ENCODE measurements around the gene FUCA2.

The FUCA2 gene

DNA sequence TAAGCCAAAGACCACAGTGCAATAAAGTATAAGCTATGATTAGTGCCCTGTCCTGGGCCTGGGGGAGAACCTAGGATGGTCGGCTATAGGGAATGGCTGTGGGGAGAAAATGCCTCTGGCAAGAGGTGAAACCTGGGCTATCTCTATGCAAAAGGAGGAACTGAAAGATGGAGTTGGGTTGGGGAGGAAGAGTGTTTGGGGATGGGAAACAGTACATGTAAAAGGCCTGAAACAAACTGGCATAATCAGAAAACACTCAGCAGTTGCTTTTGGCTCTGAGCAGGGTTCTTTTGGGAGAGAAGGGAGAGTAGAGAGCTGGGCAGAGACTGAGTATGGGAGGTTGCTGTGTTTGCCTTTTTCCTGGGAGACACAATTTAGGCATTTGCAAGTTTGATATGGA, 31.9 kb upstream of the FUCA2 start:
- peaks cover 6% of the 10 kb centered on the region for H3K27me3 ChIP-seq (ENCODE audit: insufficient read depth, insufficient read length)
- DNase-seq (ENCODE audit: low read depth, low spot score): no peak
- peaks cover 5% of the 10 kb centered on the region for H3K4me1 ChIP-seq (ENCODE audit: insufficient read depth, insufficient read length)
- TF ChIP-seq ZNF274 (IDR thresholded peaks at IDR 0.05; ENCODE audit: low read depth, low read length) (no peak), SUZ12 (IDR thresholded peaks at IDR 0.05; ENCODE audit: extremely low read depth, insufficient read depth, insufficient read length) (no peak), YY1 (IDR thresholded peaks at IDR 0.05; ENCODE audit: insufficient read depth, insufficient read length) (no peak)
- H3K36me3 ChIP-seq (ENCODE audit: insufficient read depth, insufficient read length, low read length): no peaks in the 10 kb centered on the region
- no peaks in the 10 kb centered on the region for H3K9me3 ChIP-seq (ENCODE audit: insufficient read depth, low read length)
- no peak overlapping the region for H3K4me3 ChIP-seq (ENCODE audit: insufficient read length, low read depth)
- H3K9ac ChIP-seq (ENCODE audit: insufficient read length, low read depth): no peak overlapping the region

DNA sequence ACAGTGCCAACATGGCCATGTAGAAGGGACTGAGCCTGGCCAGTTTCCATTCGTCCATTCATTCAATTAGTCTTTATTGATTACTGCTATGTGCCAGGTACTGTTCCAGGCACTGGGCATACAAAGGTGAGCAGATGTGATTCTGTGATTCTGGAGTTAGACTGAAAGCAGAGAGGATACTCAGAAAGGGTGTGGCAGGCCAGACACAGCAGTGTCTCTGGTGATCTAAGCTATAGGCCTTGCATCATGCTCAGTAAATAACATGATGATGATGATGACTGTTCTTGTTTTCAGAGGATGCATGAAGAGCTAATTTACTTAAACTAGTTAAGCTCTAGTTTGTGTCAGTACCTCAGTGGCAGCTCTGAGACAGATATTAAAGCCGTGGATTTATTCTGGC, 31.4 kb upstream of the FUCA2 start:
- H3K4me1 ChIP-seq (ENCODE audit: insufficient read depth, insufficient read length): peaks cover 7% of the 10 kb centered on the region
- H3K4me3 ChIP-seq (ENCODE audit: insufficient read length, low read depth): no peak overlapping the region
- TF ChIP-seq ZNF274 (IDR thresholded peaks at IDR 0.05; ENCODE audit: low read depth, low read length): no peak
- TF ChIP-seq YY1 (IDR thresholded peaks at IDR 0.05; ENCODE audit: insufficient read depth, insufficient read length): no peak
- no peak for TF ChIP-seq SUZ12 (IDR thresholded peaks at IDR 0.05; ENCODE audit: extremely low read depth, insufficient read depth, insufficient read length)
- H3K9ac ChIP-seq (ENCODE audit: insufficient read length, low read depth): no peak overlapping the region
- peaks cover 12% of the 10 kb centered on the region for H3K27me3 ChIP-seq (ENCODE audit: insufficient read depth, insufficient read length)
- H3K9me3 ChIP-seq (ENCODE audit: insufficient read depth, low read length): no peaks in the 10 kb centered on the region
- DNase-seq (ENCODE audit: low read depth, low spot score): no peak
- no peaks in the 10 kb centered on the region for H3K36me3 ChIP-seq (ENCODE audit: insufficient read depth, insufficient read length, low read length)

DNA sequence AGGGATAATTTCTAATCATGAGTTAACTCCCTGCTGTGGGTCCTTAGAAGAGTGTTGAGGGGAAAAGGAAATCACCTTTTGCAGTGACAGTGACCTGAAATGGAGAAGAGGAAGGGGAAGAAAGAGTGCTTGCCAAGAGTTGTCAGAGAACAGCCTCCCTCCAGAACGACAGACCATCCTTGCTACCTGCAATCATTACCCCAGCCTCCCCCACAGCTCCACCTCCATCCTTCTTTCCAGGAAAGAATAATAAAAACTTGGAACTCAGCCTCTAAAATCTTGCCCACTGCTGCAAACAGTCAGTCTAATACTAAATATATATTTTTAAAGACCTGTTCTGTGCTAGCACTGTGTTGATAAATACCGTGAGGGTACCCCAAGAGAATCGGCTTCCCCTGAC, 28.7 kb upstream of the FUCA2 start:
- TF ChIP-seq SUZ12 (IDR thresholded peaks at IDR 0.05; ENCODE audit: extremely low read depth, insufficient read depth, insufficient read length) (no peak), ZNF274 (IDR thresholded peaks at IDR 0.05; ENCODE audit: low read depth, low read length) (no peak)
- Histone ChIP-seq H3K9me3 (ENCODE audit: insufficient read depth, low read length) (no peaks in the 10 kb centered on the region), H3K4me1 (ENCODE audit: insufficient read depth, insufficient read length) (peaks cover 8% of the 10 kb centered on the region), H3K4me3 (ENCODE audit: insufficient read length, low read depth) (no peak overlapping the region), H3K9ac (ENCODE audit: insufficient read length, low read depth) (no peak overlapping the region), H3K36me3 (ENCODE audit: insufficient read depth, insufficient read length, low read length) (no peaks in the 10 kb centered on the region), H3K27me3 (ENCODE audit: insufficient read depth, insufficient read length) (peaks cover 27% of the 10 kb centered on the region)
- no peak for DNase-seq (ENCODE audit: low read depth, low spot score)

DNA sequence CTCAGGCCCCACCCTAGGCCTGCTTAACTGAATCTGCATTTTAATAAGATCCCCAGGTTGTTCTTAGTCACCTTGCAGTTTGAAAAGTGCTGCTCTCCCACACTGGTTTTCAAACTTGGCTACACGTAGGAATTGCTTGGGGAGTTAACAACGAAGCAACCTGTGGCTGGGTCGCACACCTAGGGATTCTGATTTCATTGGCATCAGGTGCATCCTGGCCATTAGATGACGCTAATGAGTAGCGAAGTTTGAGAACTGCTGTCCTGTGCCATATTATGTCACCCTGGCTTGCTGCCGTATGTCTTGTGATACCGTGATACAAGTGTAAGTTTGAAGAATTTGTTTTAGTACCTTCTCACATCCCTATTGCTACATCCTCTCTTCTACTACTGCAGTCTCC, 28.2 kb upstream of the FUCA2 start:
- Histone ChIP-seq H3K27me3 (ENCODE audit: insufficient read depth, insufficient read length) (peaks cover 32% of the 10 kb centered on the region), H3K4me1 (ENCODE audit: insufficient read depth, insufficient read length) (peaks cover 8% of the 10 kb centered on the region), H3K4me3 (ENCODE audit: insufficient read length, low read depth) (no peak overlapping the region), H3K9me3 (ENCODE audit: insufficient read depth, low read length) (no peaks in the 10 kb centered on the region), H3K9ac (ENCODE audit: insufficient read length, low read depth) (no peak overlapping the region), H3K36me3 (ENCODE audit: insufficient read depth, insufficient read length, low read length) (no peaks in the 10 kb centered on the region)
- TF ChIP-seq ZNF274 (IDR thresholded peaks at IDR 0.05; ENCODE audit: low read depth, low read length) (no peak), SUZ12 (IDR thresholded peaks at IDR 0.05; ENCODE audit: extremely low read depth, insufficient read depth, insufficient read length) (no peak), YY1 (IDR thresholded peaks at IDR 0.05; ENCODE audit: insufficient read depth, insufficient read length) (no peak)
- DNase-seq (ENCODE audit: low read depth, low spot score): no peak

DNA sequence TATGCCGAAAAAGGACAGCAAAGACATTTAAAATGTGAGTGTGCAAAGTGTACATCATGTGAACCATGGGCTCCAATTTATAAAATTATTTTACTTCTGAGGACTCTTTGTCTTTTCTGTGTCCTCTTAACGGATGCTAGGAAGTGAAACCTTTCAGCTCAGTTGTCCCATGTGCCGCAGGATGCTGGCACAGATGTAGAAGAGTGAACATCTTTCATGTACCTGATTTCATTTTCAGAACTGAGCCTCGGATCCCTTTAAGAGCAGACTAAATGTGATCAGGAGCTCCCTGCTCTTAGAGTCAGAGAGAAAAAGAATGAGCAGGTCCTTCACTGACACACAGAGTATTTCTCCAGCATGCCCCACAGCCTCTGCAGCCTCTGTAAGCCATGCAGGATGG, 27.6 kb upstream of the FUCA2 start:
- H3K27me3 ChIP-seq (ENCODE audit: insufficient read depth, insufficient read length): peaks cover 33% of the 10 kb centered on the region
- no peak overlapping the region for H3K4me3 ChIP-seq (ENCODE audit: insufficient read length, low read depth)
- no peaks in the 10 kb centered on the region for H3K36me3 ChIP-seq (ENCODE audit: insufficient read depth, insufficient read length, low read length)
- no peak for TF ChIP-seq YY1 (IDR thresholded peaks at IDR 0.05; ENCODE audit: insufficient read depth, insufficient read length)
- no peak for TF ChIP-seq SUZ12 (IDR thresholded peaks at IDR 0.05; ENCODE audit: extremely low read depth, insufficient read depth, insufficient read length)
- TF ChIP-seq ZNF274 (IDR thresholded peaks at IDR 0.05; ENCODE audit: low read depth, low read length): no peak
- peaks cover 8% of the 10 kb centered on the region for H3K4me1 ChIP-seq (ENCODE audit: insufficient read depth, insufficient read length)
- no peak for DNase-seq (ENCODE audit: low read depth, low spot score)
- no peak overlapping the region for H3K9ac ChIP-seq (ENCODE audit: insufficient read length, low read depth)
- H3K9me3 ChIP-seq (ENCODE audit: insufficient read depth, low read length): no peaks in the 10 kb centered on the region

DNA sequence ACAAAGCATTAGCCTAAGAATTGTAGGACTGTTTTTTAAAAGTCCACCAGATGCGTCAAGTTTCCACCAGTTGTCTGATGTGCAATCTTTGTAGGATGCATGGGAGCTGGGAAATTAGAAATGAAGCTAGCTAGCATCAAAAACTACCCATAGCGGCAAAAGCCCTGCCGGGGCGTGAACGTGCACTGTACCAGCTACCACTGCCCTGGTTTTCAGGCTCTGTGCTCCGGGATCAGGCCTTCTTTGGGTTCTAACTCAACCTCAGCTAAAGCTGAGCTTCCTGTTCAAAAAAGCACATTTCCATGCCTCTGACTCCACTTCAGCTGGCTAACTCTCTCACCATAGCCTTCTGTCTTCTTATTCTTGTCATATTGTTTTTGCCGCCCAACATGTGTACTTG, 26.9 kb upstream of the FUCA2 start:
- no peak overlapping the region for H3K4me3 ChIP-seq (ENCODE audit: insufficient read length, low read depth)
- TF ChIP-seq YY1 (IDR thresholded peaks at IDR 0.05; ENCODE audit: insufficient read depth, insufficient read length) (no peak), ZNF274 (IDR thresholded peaks at IDR 0.05; ENCODE audit: low read depth, low read length) (no peak), SUZ12 (IDR thresholded peaks at IDR 0.05; ENCODE audit: extremely low read depth, insufficient read depth, insufficient read length) (no peak)
- no peaks in the 10 kb centered on the region for H3K36me3 ChIP-seq (ENCODE audit: insufficient read depth, insufficient read length, low read length)
- H3K9ac ChIP-seq (ENCODE audit: insufficient read length, low read depth): no peak overlapping the region
- no peaks in the 10 kb centered on the region for H3K9me3 ChIP-seq (ENCODE audit: insufficient read depth, low read length)
- no peak for DNase-seq (ENCODE audit: low read depth, low spot score)
- peaks cover 36% of the 10 kb centered on the region for H3K27me3 ChIP-seq (ENCODE audit: insufficient read depth, insufficient read length)
- H3K4me1 ChIP-seq (ENCODE audit: insufficient read depth, insufficient read length): peaks cover 8% of the 10 kb centered on the region

DNA sequence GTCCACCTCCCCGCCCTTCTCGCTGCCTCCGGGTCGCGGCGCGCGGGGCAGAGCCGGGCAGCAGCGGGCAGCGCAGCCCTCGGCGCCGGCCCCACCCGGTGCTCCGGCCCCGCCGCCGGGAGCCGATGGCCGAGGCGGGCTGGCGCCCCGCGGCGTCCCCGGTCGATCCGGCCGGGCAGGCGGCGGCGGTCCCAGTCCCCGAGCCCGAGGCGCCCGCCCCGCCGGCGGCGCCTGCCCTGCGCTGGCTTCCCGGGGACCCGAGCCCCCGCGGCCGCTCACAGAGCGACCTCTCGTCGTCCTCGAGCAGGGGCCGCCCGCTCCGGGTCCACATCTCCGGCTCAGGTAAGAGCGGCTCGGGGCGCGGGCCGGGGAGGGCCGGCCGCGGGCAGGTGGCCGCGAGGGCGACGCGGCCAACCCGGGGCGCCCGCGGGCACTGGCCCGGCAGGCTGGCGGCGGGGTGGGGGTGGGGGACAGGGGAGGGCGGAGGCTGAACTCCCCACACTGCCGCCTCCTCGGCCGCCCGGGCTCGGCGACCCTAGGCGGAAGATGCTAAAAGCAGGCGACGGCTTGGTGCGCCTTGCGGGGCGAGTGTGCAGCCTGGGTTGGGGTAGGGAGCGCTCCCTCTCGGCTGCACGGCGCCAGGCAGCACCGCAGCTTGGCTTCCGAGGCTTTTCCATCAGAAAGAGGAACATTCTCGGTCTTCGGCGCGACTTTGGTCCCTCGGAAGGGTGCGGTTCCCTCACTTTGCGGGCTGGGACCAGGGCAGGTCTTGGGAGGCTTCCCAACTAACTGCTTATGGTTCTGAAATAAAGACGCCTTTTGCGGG, 25.6 kb upstream of the FUCA2 start:
- Histone ChIP-seq H3K36me3 (ENCODE audit: insufficient read depth, insufficient read length, low read length) (no peaks in the 10 kb centered on the region), H3K9me3 (ENCODE audit: insufficient read depth, low read length) (no peaks in the 10 kb centered on the region), H3K4me3 (ENCODE audit: insufficient read length, low read depth) (peak overlapping the region; percentile 49), H3K27me3 (ENCODE audit: insufficient read depth, insufficient read length) (peaks cover 38% of the 10 kb centered on the region), H3K4me1 (ENCODE audit: insufficient read depth, insufficient read length) (peaks cover 8% of the 10 kb centered on the region), H3K9ac (ENCODE audit: insufficient read length, low read depth) (peak overlapping the region; percentile 64)
- no peak for TF ChIP-seq YY1 (IDR thresholded peaks at IDR 0.05; ENCODE audit: insufficient read depth, insufficient read length)
- no peak for TF ChIP-seq ZNF274 (IDR thresholded peaks at IDR 0.05; ENCODE audit: low read depth, low read length)
- DNase-seq (ENCODE audit: low read depth, low spot score): peak; percentile 44

All from NT2/D1 (cell line).